Neuronal stem cell (in vitro differentiated cells): ENCODE data around the gene GRIP1.

Experiments
- DNase-seq: peaks from one replicate; pipeline ENCODE4 v3.0.0-alpha.2; 2013; ENCODE audit warnings: low spot score
- H2AFZ ChIP-seq: one replicate; pipeline ENCODE4 v1.6.1; 2013; ENCODE audit warnings: mild to moderate bottlenecking, low read length, inconsistent platforms
- H2AK5ac ChIP-seq: 2 replicates; pipeline ENCODE4 v1.6.1; 2013; ENCODE audit warnings: low read depth, mild to moderate bottlenecking, inconsistent platforms, low read length, moderate library complexity, mixed read lengths
- H2BK120ac ChIP-seq: 2 replicates; pipeline ENCODE4 v1.6.1; 2013; ENCODE audit warnings: low read depth, mild to moderate bottlenecking, inconsistent platforms, low read length, moderate library complexity, mixed read lengths
- H2BK12ac ChIP-seq: one replicate; pipeline ENCODE4 v1.6.1; 2013; ENCODE audit warnings: low read length, inconsistent platforms
- H2BK15ac ChIP-seq: 2 replicates; pipeline ENCODE4 v1.6.1; 2013; ENCODE audit warnings: mild to moderate bottlenecking, low read length, inconsistent platforms, mixed read lengths
- H2BK5ac ChIP-seq: one replicate; pipeline ENCODE4 v1.6.1; 2013; ENCODE audit warnings: inconsistent platforms, mild to moderate bottlenecking, low read length, moderate library complexity
- H3K14ac ChIP-seq: one replicate; pipeline ENCODE4 v1.6.1; 2013; ENCODE audit warnings: low read length, inconsistent platforms
- H3K18ac ChIP-seq: 2 replicates; pipeline ENCODE4 v1.6.1; 2013; ENCODE audit warnings: low read length, inconsistent platforms
- H3K23ac ChIP-seq: 2 replicates; pipeline ENCODE4 v1.6.1; 2013; ENCODE audit warnings: low read depth, mild to moderate bottlenecking, mixed read lengths, low read length, inconsistent platforms; ENCODE audit not compliant: poor library complexity
- H3K27ac ChIP-seq: replicated peaks from 3 replicates; pipeline ENCODE4 v1.5.1; 2013; ENCODE audit warnings: low read length, inconsistent platforms
- H3K27me3 ChIP-seq, 3 experiments: 2 replicates each; pipeline ENCODE4 v1.6.1; 2013; ENCODE audit warnings: low read length in 3 of 3, mild to moderate bottlenecking in 2 of 3, inconsistent platforms in 1 of 3, low read depth in 1 of 3, mixed read lengths in 1 of 3, moderate library complexity in 1 of 3; ENCODE audit not compliant: control insufficient read depth in 3 of 3, insufficient read depth in 3 of 3
- H3K36me3 ChIP-seq, 2 donors: replicated peaks in 1 of 2; 2 replicates each; pipeline ENCODE4 v1.6.1; 2013; ENCODE audit warnings: low read length in 2 of 2; ENCODE audit not compliant: control insufficient read depth in 2 of 2, insufficient read depth in 2 of 2
- H3K4ac ChIP-seq: 2 replicates; pipeline ENCODE4 v1.6.1; 2013; ENCODE audit warnings: inconsistent platforms, mild to moderate bottlenecking, low read length, moderate library complexity
- H3K4me1 ChIP-seq, 2 donors: 1 replicate in 1 of 2; 2 replicates in 1 of 2; pipeline ENCODE4 v1.6.1; 2013; ENCODE audit warnings: low read length in 2 of 2, low read depth in 1 of 2; ENCODE audit not compliant: control insufficient read depth in 2 of 2, insufficient read depth in 1 of 2
- H3K4me2 ChIP-seq: one replicate; pipeline ENCODE4 v1.6.1; 2013; ENCODE audit warnings: mild to moderate bottlenecking, low read length, inconsistent platforms; ENCODE audit not compliant: insufficient read depth, poor library complexity, severe bottlenecking
- H3K4me3 ChIP-seq, 2 donors: 2 replicates each; pipeline ENCODE4 v1.5.1; 2013; ENCODE audit warnings: low read length in 2 of 2, mild to moderate bottlenecking in 2 of 2, inconsistent platforms in 1 of 2, moderate library complexity in 1 of 2
- H3K79me1 ChIP-seq: one replicate; pipeline ENCODE4 v1.6.1; 2013; ENCODE audit warnings: low read depth, mild to moderate bottlenecking, inconsistent platforms, low read length, moderate library complexity
- H3K9ac ChIP-seq: one replicate; pipeline ENCODE4 v1.6.1; 2013; ENCODE audit warnings: mild to moderate bottlenecking, low read depth, low read length, inconsistent platforms; ENCODE audit not compliant: poor library complexity
- H3K9me3 ChIP-seq, 2 donors: replicated peaks in 1 of 2; 2 replicates each; pipeline versions ENCODE3 to v1.6.1; 2013; ENCODE audit warnings: low read length in 2 of 2, mild to moderate bottlenecking in 2 of 2, inconsistent platforms in 1 of 2, low read depth in 1 of 2, mixed read lengths in 1 of 2, moderate library complexity in 1 of 2; ENCODE audit not compliant: control insufficient read depth in 2 of 2, insufficient read depth in 1 of 2
- H4K8ac ChIP-seq: one replicate; pipeline ENCODE4 v1.6.1; 2013; ENCODE audit warnings: low read depth, mild to moderate bottlenecking, inconsistent platforms, low read length, moderate library complexity
- H4K91ac ChIP-seq: one replicate; pipeline ENCODE4 v1.6.1; 2013; ENCODE audit warnings: low read length, low read depth, mild to moderate bottlenecking, inconsistent platforms; ENCODE audit not compliant: poor library complexity
- WGBS, 2 donors: extraction: QIAGEN DNeasy Blood & Tissue Kit; methylation state at CpG; one replicate each; pipeline ENCODE4 v1.1.7; 2013; ENCODE audit warnings: missing lambda C conversion rate in 2 of 2, mixed read lengths in 1 of 2; ENCODE audit not compliant: insufficient read length in 2 of 2, insufficient replicate concordance in 1 of 2; ENCODE audit errors: extremely low coverage in 2 of 2; 5-methylcytosine and 5-hydroxymethylcytosine counted together

The GRIP1 gene

GRCh38 chr12:66607147-66607546, 71.7 kb downstream of the GRIP1 start:
- no peaks in the 10 kb centered on the region for H3K27me3 ChIP-seq
- no peak overlapping the region for H3K18ac ChIP-seq
- no peak for DNase-seq
- no peak overlapping the region for H4K8ac ChIP-seq
- no peak overlapping the region for H2AFZ ChIP-seq
- no peak overlapping the region for H3K9ac ChIP-seq
- no peak overlapping the region for H3K4me2 ChIP-seq
- no peaks in the 10 kb centered on the region for H3K9me3 ChIP-seq
- no peak overlapping the region for H2BK15ac ChIP-seq
- H3K36me3 ChIP-seq, result no peaks in the 10 kb centered on the region
- no peak overlapping the region for H3K4ac ChIP-seq
- no peak overlapping the region for H2BK120ac ChIP-seq
- no peak overlapping the region for H2BK5ac ChIP-seq
- H3K79me1 ChIP-seq, result no peaks in the 10 kb centered on the region
- H2AK5ac ChIP-seq, result no peak overlapping the region
- H3K4me1 ChIP-seq, result peaks cover 0 to 2% of the 10 kb centered on the region in 2 donors
- no peak overlapping the region for H3K23ac ChIP-seq
- no peak overlapping the region for H4K91ac ChIP-seq
- no peak overlapping the region for H3K4me3 ChIP-seq
- no peak overlapping the region for H3K27ac ChIP-seq
- no peak overlapping the region for H2BK12ac ChIP-seq
- H3K14ac ChIP-seq, result no peak overlapping the region

- WGBS, 2 donors, result no CpG with 5 or more reads among the region's 5 CpGs
- H2AK5ac ChIP-seq, result no peak overlapping the region
- H2BK15ac ChIP-seq, result no peak overlapping the region
- no peak overlapping the region for H2BK12ac ChIP-seq
- no peak overlapping the region for H3K9ac ChIP-seq
- no peaks in the 10 kb centered on the region for H3K79me1 ChIP-seq
- no peak overlapping the region for H4K91ac ChIP-seq
- no peaks in the 10 kb centered on the region for H3K36me3 ChIP-seq
- H3K4ac ChIP-seq, result no peak overlapping the region
- H3K4me2 ChIP-seq, result no peak overlapping the region
- H3K27me3 ChIP-seq, result no peaks in the 10 kb centered on the region
- no peaks in the 10 kb centered on the region for H3K9me3 ChIP-seq
- H3K18ac ChIP-seq, result no peak overlapping the region
- no peak overlapping the region for H2AFZ ChIP-seq
- no peak overlapping the region for H4K8ac ChIP-seq
- H2BK5ac ChIP-seq, result no peak overlapping the region
- no peak overlapping the region for H3K4me3 ChIP-seq
- no peak overlapping the region for H2BK120ac ChIP-seq
- H3K4me1 ChIP-seq, result peaks cover 0 to 11% of the 10 kb centered on the region in 2 donors
- H3K14ac ChIP-seq, result no peak overlapping the region
- no peak for DNase-seq
- no peak overlapping the region for H3K27ac ChIP-seq
- no peak overlapping the region for H3K23ac ChIP-seq
Measured at GRCh38 chr12:66605293-66605692, 73.6 kb downstream of the GRIP1 start.

GRCh38 chr12:66603981-66604479, 74.8 kb downstream of the GRIP1 start:
- Histone ChIP-seq H3K36me3 (no peaks in the 10 kb centered on the region), H3K79me1 (no peaks in the 10 kb centered on the region), H3K14ac (no peak overlapping the region), H2AFZ (no peak overlapping the region), H3K4ac (no peak overlapping the region), H3K27ac (no peak overlapping the region), H3K9ac (no peak overlapping the region), H2BK12ac (no peak overlapping the region), H2AK5ac (no peak overlapping the region), H3K27me3 (no peaks in the 10 kb centered on the region), H4K8ac (no peak overlapping the region), H2BK120ac (no peak overlapping the region), H3K4me2 (no peak overlapping the region), H3K4me1 (peaks cover 0 to 11% of the 10 kb centered on the region in 2 donors), H2BK15ac (no peak overlapping the region), H3K18ac (no peak overlapping the region), H4K91ac (no peak overlapping the region), H3K4me3 (no peak overlapping the region), H3K9me3 (no peaks in the 10 kb centered on the region), H2BK5ac (no peak overlapping the region), H3K23ac (no peak overlapping the region)
- no peak for DNase-seq
- WGBS, 2 donors, result no CpG with 5 or more reads among the region's 3 CpGs

GRCh38 chr12:66603461-66603860, 75.4 kb downstream of the GRIP1 start:
- H3K79me1 ChIP-seq, result no peaks in the 10 kb centered on the region
- H2AFZ ChIP-seq, result no peak overlapping the region
- no peak overlapping the region for H3K9ac ChIP-seq
- no peak overlapping the region for H3K27ac ChIP-seq
- no peaks in the 10 kb centered on the region for H3K9me3 ChIP-seq
- DNase-seq, result no peak
- H2BK12ac ChIP-seq, result no peak overlapping the region
- H4K91ac ChIP-seq, result no peak overlapping the region
- H2BK15ac ChIP-seq, result no peak overlapping the region
- H3K23ac ChIP-seq, result no peak overlapping the region
- H3K27me3 ChIP-seq, result no peaks in the 10 kb centered on the region
- H3K4me3 ChIP-seq, result no peak overlapping the region
- H2BK5ac ChIP-seq, result no peak overlapping the region
- no peak overlapping the region for H4K8ac ChIP-seq
- no peak overlapping the region for H3K14ac ChIP-seq
- H2BK120ac ChIP-seq, result no peak overlapping the region
- no peak overlapping the region for H3K18ac ChIP-seq
- no peak overlapping the region for H3K4me2 ChIP-seq
- no peaks in the 10 kb centered on the region for H3K36me3 ChIP-seq
- peaks cover 0 to 11% of the 10 kb centered on the region in 2 donors for H3K4me1 ChIP-seq
- no CpG with 5 or more reads among the region's 2 CpGs for WGBS, 2 donors
- H2AK5ac ChIP-seq, result no peak overlapping the region
- H3K4ac ChIP-seq, result no peak overlapping the region
